ENCODE measurements around the gene SCUBE3.

DNA sequence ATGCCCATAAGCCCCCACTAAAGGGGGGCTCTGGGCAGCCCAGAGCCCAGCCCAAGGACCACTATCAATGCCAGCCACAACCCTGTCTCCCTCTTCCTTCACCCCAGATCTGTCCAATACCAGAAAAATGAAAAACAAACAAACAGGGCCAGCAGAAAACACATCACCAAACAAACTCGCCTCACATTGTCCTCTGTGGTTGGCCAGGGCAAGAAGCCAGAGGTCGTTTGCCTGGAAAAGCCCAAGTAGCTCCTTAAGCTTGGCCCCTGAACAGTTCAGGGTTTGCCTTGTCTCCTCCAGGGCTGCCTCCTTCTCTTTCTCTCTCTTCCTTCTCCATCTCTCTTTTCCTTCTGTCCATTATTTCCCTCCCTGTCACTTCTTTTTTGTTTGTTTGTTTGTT is 10.1 kb upstream of the SCUBE3 start:
- TF ChIP-seq POLR2A (IDR thresholded peaks at IDR 0.05; ENCODE audit: low read length) (no peak), GATA1 (IDR thresholded peaks at IDR 0.05; ENCODE audit: low read depth, low read length) (no peak)
